NCI-H748 (cell line): ENCODE results near the gene LHX1.

Experiments
- DNase-seq: peaks from one replicate; lab custom pipeline; 2025; ENCODE audit not compliant: unreplicated experiment; lab: John Stamatoyannopoulos, UW

The LHX1 gene

DNA sequence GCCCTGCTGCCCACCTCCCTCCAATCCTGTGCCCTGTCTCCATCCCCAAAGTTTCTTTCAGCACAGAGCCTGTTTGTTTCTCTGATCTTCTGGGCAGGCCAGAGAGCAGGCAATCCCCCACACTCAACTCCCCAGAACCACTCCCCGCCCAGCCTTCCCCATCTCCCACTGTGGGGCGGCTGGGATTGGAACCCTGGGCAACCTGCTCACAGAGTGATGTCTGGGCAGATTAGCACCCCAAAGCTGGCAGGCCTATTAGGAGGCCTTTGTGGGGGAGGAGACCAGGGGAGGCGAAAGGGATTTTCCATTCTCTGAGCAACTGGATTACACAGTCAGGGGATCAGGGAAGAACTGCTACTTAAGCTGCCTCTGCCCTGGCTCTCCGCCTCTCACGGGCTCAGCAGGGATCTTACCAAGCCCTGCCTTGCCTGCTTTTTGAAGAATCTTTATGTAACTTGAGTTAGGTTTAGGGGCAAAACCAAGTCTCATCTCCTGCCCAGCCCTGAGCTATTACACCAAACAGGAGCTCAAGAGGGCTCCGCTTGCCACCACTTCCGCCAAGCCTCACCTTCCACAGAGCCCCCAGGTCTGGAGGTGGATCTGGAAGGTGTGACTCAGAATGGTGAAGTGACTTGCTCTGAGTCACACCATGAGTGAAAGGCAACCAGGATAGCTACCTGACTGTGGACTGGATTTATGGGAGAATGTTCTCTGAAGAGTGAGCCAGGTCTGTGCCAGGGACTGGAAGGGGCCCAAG, 16.0 kb upstream of the LHX1 start:
- DNase-seq = no peak

DNA sequence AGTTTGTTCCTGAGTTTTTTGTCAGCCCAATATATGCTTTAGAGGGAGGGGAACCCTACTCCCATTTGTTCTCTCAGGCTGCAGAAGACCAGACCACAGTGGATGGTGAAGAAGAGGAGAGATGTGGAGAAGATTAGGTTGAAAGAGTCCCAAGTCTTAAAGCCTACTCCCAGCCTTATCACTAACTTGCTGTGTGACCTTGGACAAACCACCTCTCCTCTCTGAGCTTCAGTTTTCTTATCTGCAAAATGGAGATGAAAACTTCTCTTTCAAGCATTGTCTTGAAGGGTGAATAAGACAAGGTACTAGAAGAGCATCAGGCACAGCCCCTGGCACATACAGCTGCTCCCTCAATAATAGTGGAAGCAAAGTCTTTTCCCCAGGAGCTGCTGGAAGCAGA, 15.1 kb upstream of the LHX1 start:
- no peak for DNase-seq

DNA sequence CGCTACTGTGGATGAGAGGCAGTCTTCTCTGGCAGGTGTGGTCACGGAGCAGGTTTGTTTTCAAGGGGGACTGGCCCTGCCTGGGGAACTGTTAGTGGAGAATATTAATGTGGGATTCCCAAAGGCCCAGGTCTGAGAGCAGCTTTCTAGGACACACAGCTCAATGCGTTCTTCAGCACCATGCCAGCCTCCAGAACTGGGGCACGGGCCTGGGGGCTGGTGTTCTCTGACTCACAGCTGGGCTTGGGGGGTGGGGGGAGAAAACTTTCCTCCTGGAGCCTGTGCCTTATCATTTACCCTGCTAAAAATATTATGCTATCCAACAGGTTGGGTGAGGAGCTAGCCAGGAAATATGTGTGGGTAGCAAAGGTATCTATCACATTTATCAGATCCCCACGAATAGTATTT, 13.5 kb upstream of the LHX1 start:
- DNase-seq = no peak

DNA sequence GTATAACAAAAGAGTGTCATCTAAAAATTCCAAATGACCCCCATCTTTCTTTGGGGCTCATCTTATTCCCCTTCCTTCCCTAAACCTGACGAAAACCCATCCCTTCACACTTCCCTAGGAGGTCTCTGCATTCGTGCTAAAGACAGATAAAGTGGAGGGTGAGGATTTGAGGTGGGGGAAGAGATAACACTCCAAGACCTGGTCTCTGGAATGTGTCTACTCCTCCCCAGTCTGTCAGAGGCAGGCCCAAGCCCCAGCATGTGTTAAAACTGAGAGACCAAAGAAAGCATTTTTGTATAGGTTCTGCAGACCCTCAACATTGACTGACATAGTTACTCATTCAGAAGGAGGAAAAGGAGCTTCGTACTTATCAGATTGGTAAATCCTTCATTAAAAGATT, 11.0 kb upstream of the LHX1 start:
- no peak for DNase-seq

DNA sequence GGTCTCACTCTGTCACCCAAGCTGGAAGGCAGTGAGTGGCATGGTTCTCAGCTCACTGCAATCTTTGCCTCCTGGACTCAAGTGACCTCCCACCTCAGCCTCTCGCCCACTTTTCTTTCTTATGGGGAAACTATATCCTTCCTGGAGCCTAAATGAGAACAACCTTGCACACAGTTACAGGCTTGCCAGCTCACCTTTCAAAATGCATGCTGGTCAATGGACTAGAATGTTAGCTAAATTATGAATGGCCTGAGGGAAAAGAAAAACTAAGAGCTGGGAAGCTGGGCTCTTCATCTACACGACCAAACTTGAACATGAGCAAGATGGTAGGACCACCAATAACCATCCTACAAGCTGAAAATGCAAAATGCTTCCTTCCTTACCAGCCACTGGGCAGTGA, 10.6 kb upstream of the LHX1 start:
- no peak for DNase-seq

DNA sequence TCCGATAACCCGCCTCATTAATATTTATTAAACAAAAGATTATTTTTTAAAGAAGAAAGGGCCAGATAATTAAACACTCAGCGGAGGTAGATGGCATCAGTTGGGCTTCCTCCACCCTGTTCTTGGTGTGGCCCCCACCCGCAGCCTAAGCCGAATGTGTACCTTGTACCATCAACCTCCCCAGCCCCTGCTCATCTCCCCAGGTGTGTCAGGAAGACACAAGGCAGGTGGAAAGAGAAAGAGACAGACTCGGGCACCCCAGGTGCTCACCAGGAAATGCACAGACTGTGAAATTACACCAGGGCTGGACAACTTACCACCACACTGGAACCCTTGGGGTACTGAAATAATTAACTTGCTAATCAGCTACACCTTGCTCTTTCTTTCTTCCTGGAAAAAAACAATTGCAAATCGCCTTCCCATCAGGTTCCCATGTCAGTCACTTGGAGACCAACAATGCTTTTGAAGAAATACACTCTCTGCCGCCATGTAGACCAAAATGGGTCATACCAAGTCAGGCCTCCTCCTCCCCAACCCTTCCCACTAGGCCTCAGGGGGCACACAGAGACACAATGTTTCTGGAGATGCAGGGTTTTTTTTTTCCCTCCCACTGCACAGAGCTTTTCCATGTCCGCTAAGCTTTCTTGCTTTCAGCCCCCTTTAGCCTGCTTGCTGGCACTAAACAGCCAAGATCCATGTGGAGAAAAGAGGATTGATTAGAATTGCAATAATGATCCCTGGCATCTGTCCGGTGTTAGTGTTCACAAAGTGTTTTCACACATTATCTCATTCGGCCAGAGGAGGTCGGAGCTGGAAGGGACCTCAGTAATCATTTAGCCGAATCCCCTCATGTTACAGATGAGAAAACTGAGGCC, 8.6 kb upstream of the LHX1 start:
- no peak for DNase-seq

DNA sequence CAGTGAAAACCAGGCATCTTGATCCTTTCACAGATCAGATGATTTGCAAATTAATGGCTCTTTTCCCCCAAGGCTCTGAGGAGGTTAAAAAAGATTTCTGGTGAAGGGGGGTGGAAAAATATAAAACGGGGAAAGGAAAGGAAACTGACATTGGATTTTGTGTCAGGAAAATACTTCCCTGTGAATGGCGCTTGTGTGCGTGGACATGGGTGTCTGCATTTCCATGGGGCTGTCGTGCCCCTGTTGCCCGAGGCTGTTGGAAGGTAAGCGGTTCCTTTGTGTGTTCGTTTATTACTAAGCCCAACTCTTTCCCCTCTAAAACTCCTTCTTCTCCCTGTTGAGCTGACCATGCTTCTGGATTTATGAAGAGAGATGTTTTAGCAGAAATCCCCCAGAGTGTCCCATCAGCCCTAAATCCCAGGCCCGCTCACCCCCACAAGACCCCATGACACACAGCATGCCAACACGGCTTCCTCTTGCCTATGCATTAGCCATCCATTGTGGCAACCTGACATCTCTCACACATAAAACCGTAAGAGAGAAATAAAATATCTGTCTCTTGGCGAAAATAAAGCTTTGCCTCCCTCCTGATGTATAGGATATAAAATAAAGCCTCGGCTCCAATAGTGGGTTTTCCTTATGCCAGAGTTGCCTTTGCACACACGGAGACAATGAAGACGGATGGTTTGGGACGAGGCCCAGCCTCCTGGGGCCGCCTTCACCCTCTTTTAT, 7.3 kb upstream of the LHX1 start:
- DNase-seq = no peak

DNA sequence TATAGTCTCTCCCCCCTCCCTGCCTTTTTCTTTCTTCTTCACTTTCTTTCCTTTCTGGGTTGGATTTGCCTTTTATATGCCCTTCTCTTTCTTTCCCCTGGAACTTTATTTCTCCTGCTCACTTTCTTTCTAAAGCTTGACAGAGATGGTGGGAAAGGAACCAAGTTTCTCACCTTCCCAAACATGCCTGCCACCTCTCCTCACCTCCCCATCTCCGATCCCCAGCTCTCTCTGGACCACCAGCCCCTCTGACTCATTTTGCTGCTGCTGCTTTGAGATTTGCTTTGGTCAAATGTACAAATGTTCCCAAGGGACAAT, 6.7 kb upstream of the LHX1 start:
- no peak for DNase-seq

DNA sequence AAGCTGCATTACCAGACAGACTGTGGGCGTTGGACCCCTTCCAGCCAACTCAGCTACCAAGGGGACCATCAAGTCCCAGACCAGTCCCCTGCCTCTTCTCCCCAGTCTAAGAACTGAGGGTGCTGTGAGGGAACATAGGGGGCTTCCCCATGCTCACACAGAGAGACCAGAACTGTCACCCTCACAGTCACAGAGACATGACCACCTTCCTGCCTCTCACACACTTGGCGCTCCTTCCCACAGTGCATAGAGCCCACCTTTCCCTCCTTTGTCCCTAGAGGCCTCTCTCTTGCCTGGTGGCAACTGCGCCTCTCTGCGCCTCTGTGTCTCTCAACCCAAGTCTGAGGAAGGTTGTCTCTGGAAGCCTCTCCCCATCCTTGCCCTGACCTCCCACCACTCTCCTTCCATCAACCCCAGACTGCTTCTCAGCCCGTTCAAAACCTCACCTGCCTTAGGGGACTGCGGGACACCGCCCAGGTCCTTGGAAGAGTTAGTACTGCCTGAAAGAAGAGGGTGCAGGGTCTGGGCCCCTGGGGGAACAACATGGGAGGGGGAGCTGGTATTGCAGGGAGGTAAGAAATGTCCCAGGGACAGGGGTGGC, 6.1 kb upstream of the LHX1 start:
- no peak for DNase-seq

DNA sequence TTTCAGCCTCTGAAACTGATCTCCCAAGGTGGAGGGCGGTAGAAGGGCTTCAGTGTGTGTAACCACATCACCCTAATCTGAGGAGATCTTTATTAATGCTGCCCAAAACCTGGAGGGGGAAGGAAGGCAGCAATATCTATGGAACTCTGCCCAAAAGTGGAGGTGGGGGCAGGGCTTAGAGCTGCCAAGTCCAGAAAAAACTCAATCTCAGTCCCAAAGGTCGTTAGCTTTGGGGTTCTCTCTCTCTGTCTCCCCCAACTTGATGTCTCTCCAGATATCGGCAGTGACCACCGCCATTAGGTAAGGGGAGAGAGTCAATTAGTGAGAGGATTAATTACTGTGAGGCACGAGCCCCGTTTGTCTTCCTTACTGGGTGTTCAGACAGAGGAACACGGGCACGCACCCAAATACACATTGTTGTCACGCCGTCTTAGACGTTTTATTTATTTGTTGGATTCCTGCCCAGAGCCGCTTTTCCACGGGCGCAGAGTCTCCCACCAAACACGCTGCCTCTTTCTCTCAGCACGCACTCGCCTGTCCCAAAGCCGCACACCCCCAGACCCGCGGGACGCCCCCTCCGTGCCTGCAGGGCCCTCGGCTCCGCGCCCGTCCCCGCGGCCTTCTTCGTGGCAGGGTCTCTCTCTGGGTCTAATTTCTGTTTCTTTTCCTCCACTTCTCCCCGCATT, 5.4 kb upstream of the LHX1 start:
- DNase-seq = no peak

DNA sequence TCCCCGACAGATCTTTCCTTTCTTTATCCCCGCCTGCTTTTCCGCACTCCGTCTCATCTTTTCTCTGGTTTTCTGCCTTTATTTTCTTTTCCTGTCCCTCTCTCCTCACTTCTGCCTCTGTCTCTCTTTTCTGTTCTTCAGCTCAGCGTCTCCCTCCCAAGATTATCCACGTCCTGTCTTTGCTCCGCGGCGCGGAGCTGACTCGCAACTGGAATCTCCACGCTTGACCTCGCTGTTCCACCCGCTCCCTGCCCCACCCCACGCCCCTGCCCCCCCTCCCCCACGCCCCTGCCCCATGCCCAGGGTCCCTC, 4.9 kb upstream of the LHX1 start:
- no peak for DNase-seq

DNA sequence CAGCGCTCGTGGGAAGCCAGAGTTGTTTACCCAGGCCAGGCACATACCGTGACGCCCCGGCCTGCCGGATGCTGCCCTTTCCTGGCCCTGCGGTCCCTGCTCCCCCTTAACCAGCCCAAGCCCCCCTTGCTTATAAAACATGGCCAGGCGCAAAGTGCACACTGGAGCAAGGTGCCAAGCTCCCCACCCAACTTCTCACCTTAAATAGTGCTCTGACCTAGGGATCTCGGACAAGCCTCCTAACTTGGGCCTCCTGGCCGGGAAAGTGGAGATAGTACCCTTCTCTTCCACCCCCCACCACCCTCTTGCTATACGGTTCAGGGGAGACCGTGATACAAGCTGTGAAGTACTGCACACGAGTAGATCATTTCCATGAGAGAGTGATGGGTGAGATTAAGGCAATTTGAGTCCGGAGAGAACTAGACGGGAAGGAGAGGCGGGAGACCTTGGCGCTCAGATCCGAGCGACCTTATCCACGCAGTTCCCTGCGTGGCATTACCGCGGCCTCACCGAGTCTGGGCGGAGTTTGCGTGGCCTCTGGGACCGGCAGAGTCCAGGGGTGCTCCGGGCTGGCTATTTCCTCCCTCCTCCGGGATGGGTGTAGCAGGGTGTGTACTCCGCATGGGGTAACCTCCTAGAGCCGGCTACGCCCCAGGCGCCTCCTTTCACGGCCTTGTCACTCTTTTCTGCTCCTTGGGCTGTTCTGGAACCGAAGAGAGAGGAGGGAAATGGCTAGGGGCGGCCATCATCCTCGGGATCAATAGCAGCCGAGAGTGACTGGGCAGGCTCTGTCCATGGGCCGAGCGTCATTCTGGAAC, 4.4 kb upstream of the LHX1 start:
- DNase-seq = peak; percentile 30

DNA sequence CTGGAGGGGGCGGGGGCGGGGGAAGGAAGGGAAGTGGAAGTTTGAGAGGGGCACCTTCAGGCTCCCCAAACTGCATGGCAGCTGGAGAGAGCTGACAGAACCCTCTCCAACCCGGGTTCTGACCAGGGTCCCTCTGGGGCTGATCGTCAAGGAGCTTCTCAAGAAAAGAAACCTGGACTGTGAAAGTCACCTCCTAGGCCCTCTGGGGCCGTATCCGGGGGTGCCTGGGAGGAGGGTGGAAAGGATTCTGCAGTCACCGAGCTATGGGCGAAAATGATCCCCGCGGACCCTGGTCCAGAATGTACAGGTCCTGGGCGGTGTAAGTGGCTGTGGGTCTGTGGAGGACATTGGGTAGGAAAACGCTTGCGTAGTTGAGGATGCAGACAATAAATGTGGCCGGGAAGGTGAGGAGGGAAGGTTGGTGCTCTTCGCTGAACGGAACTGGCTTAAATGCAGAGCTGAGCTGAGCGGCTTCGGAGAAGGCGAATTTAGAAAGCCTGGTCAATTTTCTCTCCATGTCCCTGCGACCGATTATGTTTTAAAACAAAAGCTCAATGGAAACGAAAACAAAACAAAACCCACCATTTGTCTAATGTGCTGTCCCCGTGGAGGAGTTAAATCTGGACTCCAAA, 3.6 kb upstream of the LHX1 start:
- DNase-seq = peak; percentile 41

DNA sequence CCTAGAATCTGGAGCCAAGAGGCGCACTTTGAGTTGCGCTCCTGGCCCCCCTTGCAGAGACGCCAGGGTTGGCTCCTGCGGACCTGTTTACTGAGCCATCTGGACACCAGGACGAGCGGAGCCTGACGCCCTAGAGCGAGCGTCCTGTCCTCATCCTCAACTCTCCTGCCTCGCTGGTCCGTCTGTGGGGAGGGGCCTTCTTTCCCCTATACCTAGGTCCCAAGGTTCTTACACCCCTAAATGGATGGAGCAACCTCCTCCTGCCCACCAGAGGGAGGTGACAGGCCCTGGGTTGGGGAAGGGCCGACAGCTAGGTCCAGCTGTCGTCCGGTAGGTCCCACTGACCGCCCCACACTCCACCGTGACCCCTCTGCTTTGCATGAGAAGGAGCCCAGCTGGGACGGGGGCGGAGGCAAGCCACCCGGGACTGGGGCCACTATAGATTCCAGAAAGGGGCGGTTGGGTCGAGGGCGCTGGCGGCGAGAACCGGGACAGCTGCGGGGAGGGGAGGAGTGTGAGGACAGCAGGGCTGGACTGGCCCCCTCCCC, 3.1 kb upstream of the LHX1 start:
- peak; percentile 53 for DNase-seq

DNA sequence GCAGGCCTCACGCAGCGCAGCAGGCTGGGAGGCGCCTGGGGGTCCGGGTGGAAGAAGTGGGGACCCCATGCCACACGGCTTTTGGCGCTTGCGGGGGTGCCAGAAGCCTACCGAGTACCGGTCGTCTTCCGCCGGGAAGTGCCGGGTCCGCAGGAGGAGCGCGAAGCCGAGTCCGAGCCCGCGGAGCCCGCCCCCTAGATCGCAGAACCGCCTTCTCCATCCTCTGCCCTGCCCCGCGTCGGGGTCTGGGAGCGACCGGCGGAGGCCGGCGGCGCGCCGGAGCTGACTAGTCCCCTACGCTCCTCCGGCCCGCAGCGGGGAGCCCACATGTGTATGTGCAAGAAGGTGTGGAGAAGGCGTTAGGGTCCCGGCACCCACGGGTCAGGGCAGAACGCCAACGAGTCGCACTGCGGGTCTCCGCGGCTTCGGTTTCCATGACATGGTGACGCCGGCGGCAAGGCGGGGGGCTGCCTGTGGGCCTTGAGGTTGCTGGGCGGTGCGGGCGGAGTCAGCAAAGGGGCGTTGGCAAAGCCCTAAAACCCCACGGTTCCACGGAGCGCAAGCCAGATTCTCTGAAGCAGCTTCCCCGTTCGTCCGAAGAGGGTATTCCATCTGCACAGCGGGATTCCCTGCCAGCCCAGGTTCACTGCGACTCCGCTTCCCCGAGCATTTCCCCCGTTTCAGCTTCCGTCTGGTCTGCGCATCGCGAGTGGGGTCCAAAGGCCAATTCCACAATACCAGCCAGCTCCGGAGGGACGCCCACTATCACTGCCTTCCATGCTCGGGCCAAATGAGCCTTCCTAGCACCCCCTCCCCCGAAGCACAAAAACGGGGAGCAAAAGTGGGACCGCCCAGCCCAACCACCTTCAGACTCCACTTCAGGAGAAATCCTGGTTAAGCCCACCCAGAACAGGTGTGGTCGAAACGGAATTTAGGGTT, 2.3 kb upstream of the LHX1 start:
- DNase-seq = peak; percentile 66

DNA sequence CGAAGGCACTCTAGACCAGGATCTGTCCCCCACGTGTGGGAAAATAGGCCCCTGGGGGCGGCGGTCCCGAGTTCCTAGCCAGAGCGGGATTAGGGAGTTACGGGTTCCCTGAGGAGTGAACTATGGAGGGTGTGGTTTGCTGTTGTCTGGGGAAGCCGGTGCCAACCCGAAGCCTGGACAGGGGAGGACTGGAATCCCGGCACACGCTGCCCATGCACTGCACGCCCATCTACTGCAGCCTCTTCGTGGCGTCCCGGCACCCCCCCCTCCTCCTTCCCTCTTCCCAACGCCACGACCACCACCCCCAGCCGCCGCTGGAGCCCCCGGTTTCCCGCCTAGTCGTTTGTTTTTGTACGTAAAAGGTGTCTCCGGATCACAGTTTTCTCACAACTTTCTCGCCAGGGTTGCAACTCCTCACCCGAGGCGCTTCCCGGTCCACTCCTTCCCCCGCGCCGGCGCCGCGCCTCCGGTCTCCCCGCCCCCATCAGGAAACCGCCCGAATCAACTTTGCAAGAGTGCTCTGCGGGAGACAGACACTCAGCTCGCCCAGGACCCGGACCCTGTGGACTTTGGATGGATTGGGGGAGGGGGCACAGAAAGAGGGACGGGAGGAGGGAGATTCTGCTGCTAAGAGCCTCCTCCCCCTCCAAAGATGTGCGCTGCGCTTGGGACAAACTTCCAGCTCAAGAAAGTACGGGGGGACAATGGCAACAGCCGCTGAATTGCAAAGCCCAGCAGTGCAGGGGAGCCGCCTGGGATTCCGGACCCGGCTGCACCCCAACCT, 1.4 kb upstream of the LHX1 start:
- DNase-seq = peak; percentile 56

DNA sequence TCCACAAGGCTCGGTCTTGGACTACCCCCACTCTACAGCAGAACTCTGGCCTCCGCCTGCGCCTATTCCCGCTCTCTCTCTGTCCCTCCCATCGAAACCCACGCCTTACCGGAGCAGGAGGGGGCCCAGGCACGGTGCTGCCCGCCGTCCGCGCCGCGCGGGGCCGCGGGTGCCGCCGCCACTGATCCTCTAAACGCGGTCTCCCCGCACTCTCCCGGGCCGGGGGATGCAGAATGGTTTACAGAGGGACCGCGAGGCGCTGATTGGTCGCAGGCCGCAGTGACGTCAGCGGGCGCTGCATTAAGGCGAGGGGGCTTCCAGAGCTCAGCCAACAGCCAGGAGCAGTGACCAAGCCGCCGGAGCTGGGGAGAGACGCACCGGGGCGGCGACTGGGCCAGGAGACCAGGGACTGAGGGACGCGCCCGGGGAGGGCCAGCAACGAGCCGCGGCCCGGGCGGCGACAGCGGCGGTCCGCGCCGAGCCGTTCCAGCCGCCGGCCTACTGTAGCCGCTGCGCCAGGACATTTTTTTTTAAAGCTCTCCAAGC, 747 bp upstream of the LHX1 start:
- DNase-seq = peak; percentile 85
